HepG2 (cell line): ENCODE measurements around the gene CA12. TPM values are rescaled to one million over a fixed set of nuclear protein-coding genes. Genes with fewer than 3 reads are reported as not detected.

Experiments
- CHD2 ChIP-seq: IDR thresholded peaks from 2 replicates; pipeline ENCODE4 v1.6.1; 2011; ENCODE audit warnings: low read depth, low read length, improper control_type of control experiment
- ESRRA ChIP-seq: sonication (generic); formaldehyde crosslinking; IDR thresholded peaks from 2 replicates; pipeline ENCODE4 v1.5.1; 2020; ENCODE audit warnings: mild to moderate bottlenecking, low read depth, missing genetic modification reagents
- ISL2 ChIP-seq: sonication (generic); formaldehyde crosslinking; IDR thresholded peaks from 2 replicates; pipeline ENCODE4 v1.5.0; 2020; ENCODE audit warnings: missing genetic modification reagents
- THYN1 ChIP-seq: sonication (generic); formaldehyde crosslinking; IDR thresholded peaks from 2 replicates; pipeline ENCODE4 v1.8.1; 2023; ENCODE audit warnings: low read depth, mild to moderate bottlenecking, moderate library complexity, missing genetic modification reagents, borderline replicate concordance
- ZNF143 ChIP-seq: sonication (generic); formaldehyde crosslinking; IDR thresholded peaks from 2 replicates; pipeline ENCODE4 v1.4.0; 2020; ENCODE audit warnings: missing genetic modification reagents
- ZNF225 ChIP-seq: sonication (generic); formaldehyde crosslinking; IDR thresholded peaks from 2 replicates; pipeline ENCODE4 v1.4.0; 2020; ENCODE audit warnings: mild to moderate bottlenecking, missing genetic modification reagents
- ZNF350 ChIP-seq: sonication (generic); formaldehyde crosslinking; IDR thresholded peaks from 2 replicates; pipeline ENCODE4 v1.4.0; 2020; ENCODE audit warnings: mild to moderate bottlenecking, low read depth, missing genetic modification reagents, borderline replicate concordance
- polyA plus RNA-seq, 8 experiments: library from polyadenylated mRNA; depleted of rRNA in 3 of 8; stranded (reverse) in 7 of 8; unstranded in 1 of 8; fragments of >200 nt; fragmentation: Illumina TruSeq in 4 of 8; extraction: Trizol in 4 of 8; gene quantifications; 2 replicates each; pipeline versions ENCODE4 v1.2.1 to v1.2.3, GENCODE V29; 2011 to 2016; ENCODE audit warnings: low read depth in 4 of 8, missing spikeins in 1 of 8, mixed read lengths in 1 of 8; ENCODE audit not compliant: insufficient read depth in 1 of 8
- total RNA-seq, 5 experiments: library from RNA; depleted of rRNA; stranded (reverse); fragments of >200 nt; fragmentation: Illumina TruSeq; extraction: Trizol; gene quantifications; 2 replicates each; pipeline ENCODE4 v1.2.3, GENCODE V29; 2016; ENCODE audit warnings: low read depth in 1 of 5
- TF ChIP-seq, protein P1 (sequence below): sonication (generic); formaldehyde crosslinking; conservative IDR thresholded peaks from 2 replicates; pipeline ENCODE4 v1.4.0; 2020; ENCODE audit warnings: missing genetic modification reagents
- TF ChIP-seq, protein P2 (sequence below): sonication (generic); formaldehyde crosslinking; IDR thresholded peaks from 2 replicates; pipeline ENCODE4 v1.5.1; 2020; ENCODE audit warnings: mild to moderate bottlenecking, missing genetic modification reagents, moderate library complexity
- TF ChIP-seq, protein P3 (sequence below): sonication (generic); formaldehyde crosslinking; IDR thresholded peaks from 2 replicates; pipeline ENCODE4 v1.4.0; 2020; ENCODE audit warnings: mild to moderate bottlenecking, low read depth, missing genetic modification reagents
- TF ChIP-seq, protein P4 (sequence below): sonication (generic); formaldehyde crosslinking; IDR thresholded peaks from 2 replicates; pipeline ENCODE4 v1.4.0; 2020; ENCODE audit warnings: mild to moderate bottlenecking, missing genetic modification reagents
- TF ChIP-seq, protein P5 (sequence below): sonication (generic); formaldehyde crosslinking; conservative IDR thresholded peaks from 2 replicates; pipeline ENCODE4 v1.8.0; 2022; ENCODE audit warnings: missing genetic modification reagents
- TF ChIP-seq, protein P6 (sequence below): IDR thresholded peaks from 2 replicates; pipeline ENCODE4 v1.6.1; 2016

The CA12 gene
- total and polyA plus RNA-seq, 2 of the 13 experiments (the other 11 are each of a cell fraction or from before 2014, with no cell fraction given): 0.07 to 0.20 TPM

DNA sequence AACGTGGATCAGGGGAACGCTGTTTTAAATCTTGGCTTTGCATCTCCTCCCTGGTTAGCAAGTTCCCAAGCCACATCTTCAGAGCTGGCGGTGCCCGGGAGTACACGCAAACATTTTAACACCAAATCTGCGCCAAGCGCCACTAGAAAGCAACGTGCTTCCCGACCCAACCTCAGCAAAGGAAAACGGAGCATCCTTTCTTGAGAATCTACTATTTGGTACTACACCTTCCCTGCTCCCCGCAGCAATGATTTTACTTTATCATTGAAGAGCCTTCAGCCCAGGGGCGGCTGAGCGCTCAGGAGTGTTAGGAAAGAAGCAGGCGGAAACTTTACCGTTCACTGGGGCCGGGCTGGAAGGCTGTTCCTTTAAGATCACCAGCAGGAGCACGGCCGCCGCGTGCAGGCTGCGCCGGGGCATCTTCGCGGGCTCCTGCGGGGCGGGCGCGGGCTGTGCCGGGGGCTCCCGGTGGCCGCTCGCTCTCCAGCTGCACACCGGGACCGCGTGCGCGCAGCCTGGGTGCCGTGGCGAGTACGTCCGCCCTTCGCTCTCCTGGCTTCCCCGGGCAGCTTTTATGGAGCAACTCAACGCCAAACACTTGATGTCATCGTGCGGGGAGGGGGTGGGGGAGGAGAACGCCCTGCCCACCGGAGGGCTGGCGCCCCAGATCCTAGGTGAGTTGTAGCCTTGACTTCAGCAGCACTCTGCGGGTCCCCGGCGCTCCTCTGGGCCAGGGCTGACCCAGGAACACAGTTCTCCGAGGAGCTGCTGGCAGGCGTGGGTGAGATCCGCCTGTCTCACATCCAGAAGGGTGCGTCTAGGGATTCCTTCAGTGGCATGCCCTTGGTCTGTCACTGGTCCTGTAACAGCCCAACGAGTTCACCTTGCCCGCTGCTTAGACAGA lies at the start of gene CA12 (continued):
- TF ChIP-seq, protein P1, sequence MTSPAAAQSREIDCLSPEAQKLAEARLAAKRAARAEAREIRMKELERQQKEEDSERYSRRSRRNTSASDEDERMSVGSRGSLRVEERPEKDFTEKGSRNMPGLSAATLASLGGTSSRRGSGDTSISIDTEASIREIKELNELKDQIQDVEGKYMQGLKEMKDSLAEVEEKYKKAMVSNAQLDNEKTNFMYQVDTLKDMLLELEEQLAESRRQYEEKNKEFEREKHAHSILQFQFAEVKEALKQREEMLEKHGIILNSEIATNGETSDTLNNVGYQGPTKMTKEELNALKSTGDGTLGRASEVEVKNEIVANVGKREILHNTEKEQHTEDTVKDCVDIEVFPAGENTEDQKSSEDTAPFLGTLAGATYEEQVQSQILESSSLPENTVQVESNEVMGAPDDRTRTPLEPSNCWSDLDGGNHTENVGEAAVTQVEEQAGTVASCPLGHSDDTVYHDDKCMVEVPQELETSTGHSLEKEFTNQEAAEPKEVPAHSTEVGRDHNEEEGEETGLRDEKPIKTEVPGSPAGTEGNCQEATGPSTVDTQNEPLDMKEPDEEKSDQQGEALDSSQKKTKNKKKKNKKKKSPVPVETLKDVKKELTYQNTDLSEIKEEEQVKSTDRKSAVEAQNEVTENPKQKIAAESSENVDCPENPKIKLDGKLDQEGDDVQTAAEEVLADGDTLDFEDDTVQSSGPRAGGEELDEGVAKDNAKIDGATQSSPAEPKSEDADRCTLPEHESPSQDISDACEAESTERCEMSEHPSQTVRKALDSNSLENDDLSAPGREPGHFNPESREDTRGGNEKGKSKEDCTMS (CRISPR knock-in tag): no peak
- TF ChIP-seq, protein P2, sequence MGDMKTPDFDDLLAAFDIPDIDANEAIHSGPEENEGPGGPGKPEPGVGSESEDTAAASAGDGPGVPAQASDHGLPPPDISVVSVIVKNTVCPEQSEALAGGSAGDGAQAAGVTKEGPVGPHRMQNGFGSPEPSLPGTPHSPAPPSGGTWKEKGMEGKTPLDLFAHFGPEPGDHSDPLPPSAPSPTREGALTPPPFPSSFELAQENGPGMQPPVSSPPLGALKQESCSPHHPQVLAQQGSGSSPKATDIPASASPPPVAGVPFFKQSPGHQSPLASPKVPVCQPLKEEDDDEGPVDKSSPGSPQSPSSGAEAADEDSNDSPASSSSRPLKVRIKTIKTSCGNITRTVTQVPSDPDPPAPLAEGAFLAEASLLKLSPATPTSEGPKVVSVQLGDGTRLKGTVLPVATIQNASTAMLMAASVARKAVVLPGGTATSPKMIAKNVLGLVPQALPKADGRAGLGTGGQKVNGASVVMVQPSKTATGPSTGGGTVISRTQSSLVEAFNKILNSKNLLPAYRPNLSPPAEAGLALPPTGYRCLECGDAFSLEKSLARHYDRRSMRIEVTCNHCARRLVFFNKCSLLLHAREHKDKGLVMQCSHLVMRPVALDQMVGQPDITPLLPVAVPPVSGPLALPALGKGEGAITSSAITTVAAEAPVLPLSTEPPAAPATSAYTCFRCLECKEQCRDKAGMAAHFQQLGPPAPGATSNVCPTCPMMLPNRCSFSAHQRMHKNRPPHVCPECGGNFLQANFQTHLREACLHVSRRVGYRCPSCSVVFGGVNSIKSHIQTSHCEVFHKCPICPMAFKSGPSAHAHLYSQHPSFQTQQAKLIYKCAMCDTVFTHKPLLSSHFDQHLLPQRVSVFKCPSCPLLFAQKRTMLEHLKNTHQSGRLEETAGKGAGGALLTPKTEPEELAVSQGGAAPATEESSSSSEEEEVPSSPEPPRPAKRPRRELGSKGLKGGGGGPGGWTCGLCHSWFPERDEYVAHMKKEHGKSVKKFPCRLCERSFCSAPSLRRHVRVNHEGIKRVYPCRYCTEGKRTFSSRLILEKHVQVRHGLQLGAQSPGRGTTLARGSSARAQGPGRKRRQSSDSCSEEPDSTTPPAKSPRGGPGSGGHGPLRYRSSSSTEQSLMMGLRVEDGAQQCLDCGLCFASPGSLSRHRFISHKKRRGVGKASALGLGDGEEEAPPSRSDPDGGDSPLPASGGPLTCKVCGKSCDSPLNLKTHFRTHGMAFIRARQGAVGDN: peak; percentile 66
- TF ChIP-seq THYN1 (CRISPR knock-in tag) (no peak), ZNF225 (CRISPR knock-in tag) (no peak), CHD2 (no peak), ZNF143 (CRISPR knock-in tag) (no peak), ZNF350 (CRISPR knock-in tag) (no peak), ISL2 (CRISPR knock-in tag) (no peak), ESRRA (CRISPR knock-in tag) (no peak)
- TF ChIP-seq, protein P3, sequence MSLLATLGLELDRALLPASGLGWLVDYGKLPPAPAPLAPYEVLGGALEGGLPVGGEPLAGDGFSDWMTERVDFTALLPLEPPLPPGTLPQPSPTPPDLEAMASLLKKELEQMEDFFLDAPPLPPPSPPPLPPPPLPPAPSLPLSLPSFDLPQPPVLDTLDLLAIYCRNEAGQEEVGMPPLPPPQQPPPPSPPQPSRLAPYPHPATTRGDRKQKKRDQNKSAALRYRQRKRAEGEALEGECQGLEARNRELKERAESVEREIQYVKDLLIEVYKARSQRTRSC (CRISPR knock-in tag): no peak
- TF ChIP-seq, protein P4, sequence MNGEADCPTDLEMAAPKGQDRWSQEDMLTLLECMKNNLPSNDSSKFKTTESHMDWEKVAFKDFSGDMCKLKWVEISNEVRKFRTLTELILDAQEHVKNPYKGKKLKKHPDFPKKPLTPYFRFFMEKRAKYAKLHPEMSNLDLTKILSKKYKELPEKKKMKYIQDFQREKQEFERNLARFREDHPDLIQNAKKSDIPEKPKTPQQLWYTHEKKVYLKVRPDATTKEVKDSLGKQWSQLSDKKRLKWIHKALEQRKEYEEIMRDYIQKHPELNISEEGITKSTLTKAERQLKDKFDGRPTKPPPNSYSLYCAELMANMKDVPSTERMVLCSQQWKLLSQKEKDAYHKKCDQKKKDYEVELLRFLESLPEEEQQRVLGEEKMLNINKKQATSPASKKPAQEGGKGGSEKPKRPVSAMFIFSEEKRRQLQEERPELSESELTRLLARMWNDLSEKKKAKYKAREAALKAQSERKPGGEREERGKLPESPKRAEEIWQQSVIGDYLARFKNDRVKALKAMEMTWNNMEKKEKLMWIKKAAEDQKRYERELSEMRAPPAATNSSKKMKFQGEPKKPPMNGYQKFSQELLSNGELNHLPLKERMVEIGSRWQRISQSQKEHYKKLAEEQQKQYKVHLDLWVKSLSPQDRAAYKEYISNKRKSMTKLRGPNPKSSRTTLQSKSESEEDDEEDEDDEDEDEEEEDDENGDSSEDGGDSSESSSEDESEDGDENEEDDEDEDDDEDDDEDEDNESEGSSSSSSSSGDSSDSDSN: peak; percentile 18; the same call in 1 of the 2 replicates
- TF ChIP-seq, protein P5, sequence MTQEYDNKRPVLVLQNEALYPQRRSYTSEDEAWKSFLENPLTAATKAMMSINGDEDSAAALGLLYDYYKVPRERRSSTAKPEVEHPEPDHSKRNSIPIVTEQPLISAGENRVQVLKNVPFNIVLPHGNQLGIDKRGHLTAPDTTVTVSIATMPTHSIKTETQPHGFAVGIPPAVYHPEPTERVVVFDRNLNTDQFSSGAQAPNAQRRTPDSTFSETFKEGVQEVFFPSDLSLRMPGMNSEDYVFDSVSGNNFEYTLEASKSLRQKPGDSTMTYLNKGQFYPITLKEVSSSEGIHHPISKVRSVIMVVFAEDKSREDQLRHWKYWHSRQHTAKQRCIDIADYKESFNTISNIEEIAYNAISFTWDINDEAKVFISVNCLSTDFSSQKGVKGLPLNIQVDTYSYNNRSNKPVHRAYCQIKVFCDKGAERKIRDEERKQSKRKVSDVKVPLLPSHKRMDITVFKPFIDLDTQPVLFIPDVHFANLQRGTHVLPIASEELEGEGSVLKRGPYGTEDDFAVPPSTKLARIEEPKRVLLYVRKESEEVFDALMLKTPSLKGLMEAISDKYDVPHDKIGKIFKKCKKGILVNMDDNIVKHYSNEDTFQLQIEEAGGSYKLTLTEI (CRISPR knock-in tag): no peak
- TF ChIP-seq, protein P6, sequence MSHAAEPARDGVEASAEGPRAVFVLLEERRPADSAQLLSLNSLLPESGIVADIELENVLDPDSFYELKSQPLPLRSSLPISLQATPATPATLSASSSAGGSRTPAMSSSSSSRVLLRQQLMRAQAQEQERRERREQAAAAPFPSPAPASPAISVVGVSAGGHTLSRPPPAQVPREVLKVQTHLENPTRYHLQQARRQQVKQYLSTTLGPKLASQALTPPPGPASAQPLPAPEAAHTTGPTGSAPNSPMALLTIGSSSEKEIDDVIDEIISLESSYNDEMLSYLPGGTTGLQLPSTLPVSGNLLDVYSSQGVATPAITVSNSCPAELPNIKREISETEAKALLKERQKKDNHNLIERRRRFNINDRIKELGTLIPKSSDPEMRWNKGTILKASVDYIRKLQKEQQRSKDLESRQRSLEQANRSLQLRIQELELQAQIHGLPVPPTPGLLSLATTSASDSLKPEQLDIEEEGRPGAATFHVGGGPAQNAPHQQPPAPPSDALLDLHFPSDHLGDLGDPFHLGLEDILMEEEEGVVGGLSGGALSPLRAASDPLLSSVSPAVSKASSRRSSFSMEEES (CRISPR knock-in tag): no peak
